Eye (tissue), 1 donor: ENCODE results near the gene ATP5MG.
"Not testable (repeated sequence)": the region's sequence is repeated elsewhere in the genome, so short reads cannot be mapped to it uniquely, and the experiment has no call there.

Experiments used
- DNase-seq: peaks from one replicate; pipeline ENCODE4 v3.0.0-alpha.2; 2015

ATP5MG gene, protein sequence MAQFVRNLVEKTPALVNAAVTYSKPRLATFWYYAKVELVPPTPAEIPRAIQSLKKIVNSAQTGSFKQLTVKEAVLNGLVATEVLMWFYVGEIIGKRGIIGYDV

DNA sequence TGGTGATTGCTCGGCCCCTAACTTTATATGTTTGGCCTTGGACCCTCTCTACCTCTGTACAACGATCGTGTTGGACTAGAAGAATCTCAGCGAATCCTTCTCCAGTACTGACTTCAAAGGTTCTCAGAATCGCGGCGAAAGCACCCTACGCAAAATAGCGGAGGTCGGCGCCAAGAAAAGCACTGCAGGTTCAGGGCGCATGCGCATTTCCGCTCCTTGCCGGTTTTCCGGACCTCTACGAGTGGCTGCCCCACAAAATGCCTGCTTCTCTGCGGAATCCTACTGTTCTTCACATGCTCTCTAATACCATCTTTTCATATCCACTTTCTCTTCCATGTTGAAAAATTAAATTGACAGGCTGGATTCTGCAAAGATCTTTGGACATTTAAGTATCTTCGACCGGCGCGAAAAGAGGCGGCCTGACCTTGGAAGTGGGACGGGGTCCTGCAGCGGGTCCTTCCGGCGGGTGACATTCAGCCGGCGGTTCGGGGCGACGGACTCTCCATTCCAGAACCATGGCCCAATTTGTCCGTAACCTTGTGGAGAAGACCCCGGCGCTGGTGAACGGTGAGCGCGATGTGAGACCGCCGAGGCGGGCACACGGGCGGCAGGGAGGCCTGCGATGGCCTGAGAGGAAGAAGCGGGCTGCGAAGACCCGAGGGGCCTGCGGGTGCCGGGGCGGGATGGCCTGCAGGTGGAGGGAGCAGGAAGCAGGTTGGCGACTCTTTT is at the start of gene ATP5MG:
ATP5MG (plus strand) TSS at position 456 of the 729 bp plus-strand sequence; CDS start at position 516, 60 bp downstream.
- peak; percentile 99 for DNase-seq

DNA sequence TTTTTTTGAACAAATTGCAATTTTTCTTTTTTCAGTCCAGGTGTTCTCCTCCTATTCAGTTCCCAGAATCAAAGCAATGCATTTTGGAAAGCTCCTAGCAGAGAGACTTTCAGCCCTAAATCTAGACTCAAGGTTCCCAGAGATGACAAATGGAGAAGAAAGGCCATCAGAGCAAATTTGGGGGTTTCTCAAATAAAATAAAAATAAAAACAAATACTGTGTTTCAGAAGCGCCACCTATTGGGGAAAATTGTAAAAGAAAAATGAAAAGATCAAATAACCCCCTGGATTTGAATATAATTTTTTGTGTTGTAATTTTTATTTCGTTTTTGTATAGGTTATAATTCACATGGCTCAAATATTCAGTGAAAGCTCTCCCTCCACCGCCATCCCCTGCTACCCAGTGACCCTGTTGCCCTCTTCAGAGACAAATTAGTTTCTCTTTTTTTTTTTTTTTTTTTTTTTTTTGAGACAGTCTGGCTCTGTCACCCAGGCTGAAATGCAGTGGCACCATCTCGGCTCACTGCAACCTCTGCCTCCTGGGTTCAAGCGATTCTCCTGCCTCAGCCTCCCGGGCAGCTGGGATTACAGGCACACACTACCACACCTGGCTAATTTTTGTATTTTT is 48.2 kb upstream of the ATP5MG start:
- DNase-seq: peak; percentile 65

DNA sequence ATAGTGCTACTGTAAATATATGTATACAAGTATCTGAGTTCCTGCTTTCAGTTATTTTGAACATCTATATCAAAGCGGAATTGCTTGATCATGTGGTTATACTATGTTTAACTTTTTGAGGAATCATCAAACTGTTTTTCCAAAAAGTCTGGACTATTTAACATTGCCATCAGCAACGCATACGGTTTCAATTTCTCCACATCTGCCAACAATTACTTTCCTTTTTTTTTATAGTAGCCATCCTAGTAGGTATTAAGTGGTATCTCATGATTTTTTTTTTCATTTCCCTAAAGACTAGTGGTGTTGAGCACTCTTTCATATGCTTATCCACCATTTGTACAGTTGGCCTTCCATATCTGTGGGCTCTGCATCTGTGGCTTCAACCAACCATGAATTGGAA is 43.3 kb upstream of the ATP5MG start:
- DNase-seq: peak; percentile 22

DNA sequence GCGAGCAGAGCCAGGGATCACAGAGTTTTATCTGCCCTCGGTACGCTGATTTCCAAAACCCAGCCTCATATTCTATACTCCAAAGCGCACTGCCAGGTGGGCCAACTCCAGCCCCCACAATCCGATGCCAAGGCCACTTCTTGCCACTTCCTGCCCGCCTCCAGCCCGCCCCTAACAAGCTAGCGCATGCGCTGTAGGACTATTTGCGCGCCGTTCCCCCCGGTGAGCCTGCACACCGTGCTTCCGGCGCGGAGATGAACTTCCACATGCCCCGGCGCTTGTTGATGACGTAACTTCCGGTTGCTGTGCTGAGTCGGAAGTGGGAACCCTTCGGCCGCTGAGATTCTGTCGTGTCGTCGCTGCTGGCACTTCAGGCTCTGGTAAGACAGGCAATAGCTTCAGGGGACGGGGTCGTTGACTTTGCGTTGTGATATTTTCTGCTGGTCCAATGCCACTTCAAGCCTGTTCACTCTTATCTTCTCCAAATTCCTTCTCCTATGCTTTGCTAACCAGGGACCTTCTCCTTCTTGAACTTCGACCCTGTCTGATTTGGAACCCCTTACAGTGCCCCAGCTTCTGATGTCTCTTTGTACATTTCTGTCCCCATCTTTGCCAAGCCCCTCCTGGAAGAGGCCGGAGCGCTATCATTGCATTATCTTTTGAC is 42.0 kb upstream of the ATP5MG start, which contains the start of gene UBE4A:
UBE4A (plus strand) TSS at position 306 of the 664 bp plus-strand sequence. CDS start 5,481 bp downstream, outside the sequence.
- peak; percentile 98 for DNase-seq

DNA sequence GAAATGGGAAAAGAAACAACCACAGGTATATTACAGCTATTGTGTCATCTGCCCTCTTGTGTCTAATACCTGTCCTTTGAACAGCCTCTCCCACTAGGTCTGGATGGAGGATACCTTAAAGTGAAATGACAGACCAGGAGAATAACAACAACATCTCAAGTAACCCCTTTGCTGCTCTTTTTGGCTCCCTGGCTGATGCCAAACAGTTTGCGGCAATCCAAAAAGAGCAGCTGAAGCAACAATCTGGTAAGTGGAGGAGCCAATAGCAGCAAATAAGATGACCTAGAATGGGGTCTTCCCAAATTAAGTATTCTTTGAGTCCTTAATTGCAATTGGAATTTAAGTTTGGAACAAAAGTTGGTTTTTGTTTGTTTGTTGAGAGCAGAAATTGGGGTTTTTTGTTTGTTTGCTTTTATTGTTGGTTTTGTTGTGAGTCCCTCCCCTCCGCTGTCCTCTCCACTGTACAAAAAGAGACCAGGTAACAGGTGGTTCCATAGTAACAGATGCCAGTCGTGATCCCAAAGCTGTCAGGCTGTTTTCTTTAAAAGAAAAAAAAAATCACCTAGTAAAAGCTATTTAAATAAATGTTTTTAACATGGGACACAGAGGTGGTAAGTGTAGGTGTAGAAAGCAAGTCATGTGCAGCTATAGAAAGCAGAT is 36.3 kb upstream of the ATP5MG start:
- no peak for DNase-seq

DNA sequence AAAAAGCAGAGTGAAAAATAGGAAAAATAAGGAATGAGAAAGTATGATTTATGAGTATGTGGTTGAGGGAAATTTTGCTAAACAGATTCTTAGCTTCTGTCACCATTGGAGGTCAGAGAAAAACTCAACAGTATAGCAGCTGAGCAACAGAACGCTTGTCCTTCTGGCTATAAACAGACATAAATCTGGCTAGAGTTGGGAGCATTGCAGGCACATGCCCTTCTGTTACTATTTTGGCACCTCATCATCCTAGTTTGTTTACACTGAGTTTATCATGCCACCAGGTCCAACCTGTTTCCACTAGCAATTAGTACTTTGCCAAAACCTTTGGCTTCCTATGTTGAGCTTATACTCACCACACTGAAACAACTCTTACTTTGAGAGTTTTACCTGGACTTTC is 35.1 kb upstream of the ATP5MG start:
- DNase-seq: no peak

DNA sequence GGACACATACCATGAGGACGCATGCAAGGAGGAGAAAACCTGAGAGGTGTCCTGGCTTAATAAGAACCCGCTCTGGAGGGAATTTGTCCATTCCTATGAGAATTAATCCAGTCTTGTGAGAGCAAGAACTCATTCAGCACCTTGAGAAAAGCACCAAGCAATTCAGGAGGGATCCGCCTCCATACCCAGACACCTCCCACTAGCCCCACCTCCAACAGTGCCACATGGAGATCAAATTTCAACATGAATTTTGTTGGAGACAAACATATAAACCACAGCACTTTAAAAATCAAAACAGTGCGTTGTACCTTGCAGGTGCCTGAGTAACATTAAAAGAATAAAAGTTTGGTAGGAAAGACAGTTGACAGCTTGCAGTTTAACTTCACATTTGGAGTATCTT is 30.6 kb upstream of the ATP5MG start:
- DNase-seq: no peak

DNA sequence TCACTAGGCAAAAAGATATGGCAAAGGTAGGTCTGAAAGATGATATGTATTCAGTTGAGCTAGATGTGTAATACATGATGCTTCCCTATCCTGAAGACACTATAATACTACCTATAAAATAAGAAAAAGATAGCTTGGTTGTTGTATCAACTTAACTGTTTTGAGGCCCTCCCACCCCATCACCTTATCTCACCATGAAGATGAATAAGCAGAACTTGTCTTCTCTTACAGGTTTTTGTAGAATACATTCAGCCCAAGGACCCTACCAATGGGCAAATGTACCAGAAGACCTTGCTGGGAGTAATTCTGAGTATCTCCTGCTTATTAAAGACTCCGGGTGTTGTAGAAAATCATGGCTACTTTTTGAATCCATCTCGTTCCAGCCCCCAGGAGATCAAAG is 28.1 kb upstream of the ATP5MG start:
- DNase-seq: no peak

DNA sequence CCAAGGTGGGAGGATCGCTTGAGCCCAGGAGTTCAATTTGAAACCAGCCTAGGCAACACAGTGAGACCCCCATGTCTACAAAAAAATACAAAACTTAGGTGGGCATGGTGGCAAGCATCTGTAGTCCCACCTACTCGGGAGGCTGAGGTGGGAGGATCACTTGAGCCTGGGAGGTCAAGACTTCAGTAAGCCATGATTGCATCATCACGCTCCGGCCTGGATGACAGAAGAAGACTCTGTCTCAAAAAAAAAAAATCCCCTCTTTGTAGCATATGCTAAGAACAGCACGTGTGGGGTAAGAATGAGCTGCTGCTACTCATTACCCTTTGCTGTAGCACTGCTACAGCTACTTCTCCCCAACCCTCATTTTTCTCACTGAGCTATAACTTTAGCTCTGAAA is 27.5 kb upstream of the ATP5MG start:
- DNase-seq: no peak

DNA sequence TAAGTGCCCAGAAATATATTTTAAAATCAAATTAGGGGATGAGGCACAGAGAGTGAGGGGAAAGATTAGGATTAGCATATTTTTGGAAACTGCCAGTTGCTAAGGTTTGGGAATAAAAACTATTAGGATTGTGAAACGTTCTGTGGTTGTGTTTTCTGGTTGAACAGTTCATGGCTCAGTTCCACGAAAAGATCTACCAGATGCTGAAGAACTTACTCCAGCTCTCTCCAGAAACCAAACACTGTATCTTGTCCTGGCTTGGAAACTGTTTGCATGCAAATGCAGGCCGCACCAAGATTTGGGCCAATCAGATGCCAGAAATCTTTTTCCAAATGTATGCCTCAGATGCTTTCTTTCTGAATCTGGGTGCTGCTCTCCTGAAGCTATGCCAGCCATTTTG is 26.7 kb upstream of the ATP5MG start:
- no peak for DNase-seq

DNA sequence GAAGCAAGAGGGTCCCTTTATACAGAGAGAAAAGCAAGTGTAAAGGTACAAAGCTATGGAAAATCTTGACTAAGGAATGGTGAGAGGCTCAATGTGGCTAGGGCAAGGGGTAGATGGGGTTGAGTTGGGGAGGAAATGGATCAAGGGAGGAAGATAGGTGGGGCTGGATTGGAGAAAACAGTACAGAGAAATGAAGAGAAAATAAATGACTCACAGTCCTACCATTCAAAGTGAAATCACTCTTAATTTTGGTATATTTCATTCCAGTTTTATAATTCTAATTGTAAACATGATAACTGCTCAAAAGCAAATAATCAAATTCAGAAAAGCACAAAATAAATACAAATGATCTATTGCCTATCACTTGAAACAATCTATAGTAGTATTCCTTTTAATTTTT is 25.4 kb upstream of the ATP5MG start:
- DNase-seq: no peak

DNA sequence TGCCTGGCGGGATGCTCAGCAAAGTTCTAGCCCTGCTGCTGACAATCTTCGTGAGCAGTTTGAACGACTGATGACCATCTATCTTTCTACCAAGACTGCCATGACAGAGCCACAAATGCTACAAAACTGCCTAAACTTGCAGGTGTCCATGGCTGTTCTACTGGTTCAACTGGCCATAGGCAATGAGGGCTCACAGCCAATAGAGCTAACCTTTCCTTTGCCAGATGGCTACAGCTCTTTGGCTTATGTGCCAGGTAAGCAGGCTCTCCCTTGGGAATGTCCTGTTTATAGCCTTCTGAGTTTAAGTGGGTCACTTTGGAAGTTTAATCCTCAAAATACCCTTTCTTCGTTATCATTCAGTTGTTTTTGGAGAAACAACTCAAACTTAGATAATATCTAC is 21.9 kb upstream of the ATP5MG start:
- DNase-seq: no peak

DNA sequence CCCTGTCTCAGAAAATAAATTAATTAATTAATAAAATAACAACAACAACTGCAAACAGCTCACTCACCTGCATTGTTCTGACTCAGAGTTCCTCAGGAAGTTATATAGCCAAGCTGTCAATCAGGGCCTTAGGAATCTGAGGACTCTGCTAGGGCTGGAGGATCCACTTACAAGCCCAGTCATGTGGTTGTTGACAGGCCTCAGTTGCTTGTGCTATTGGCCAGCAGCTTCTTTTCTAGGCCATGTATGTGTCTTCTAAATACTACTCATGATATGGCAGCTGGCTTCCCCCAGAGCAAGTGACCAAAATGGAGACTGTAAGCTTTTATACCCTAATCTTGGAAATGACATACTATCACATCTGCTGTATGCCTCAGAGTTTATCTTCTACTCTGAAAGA is 20.8 kb upstream of the ATP5MG start:
- no peak for DNase-seq

DNA sequence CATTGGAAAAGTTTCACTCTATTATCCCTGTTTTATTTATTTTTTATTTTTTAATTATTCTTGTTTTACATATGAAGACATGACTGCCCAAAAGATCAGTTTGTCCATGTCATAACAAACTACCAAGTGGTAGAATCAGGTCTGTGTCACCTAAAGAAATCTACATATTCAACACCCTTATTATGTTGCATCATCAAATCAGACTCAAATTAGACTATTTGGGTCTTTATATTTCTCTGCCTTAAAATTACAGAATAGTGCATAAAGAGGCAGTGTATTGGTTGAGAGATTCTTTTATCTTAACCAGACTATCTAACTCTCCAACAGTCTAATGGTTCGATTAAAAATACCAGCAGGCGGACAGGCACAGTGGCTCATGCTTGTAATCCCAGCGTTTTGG is 18.5 kb upstream of the ATP5MG start:
- no peak for DNase-seq

DNA sequence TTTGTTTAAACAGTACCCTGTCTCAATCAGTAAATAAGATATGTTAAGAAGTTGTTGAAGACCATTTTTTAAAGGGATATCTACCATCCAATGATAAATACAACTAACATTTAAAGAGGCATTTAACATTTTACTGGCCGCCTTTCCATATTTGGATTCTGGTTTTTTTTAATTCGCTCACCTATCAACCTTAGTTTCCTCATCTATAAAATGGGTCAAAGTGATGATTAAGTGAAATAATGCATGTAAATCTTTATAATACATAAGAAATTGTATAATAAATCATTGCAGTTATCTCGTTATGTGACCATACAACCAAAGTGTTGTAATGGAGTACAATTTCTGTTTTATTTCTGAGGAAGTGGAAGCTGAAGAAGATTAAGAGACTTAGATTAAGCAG is 17.7 kb upstream of the ATP5MG start:
- no peak for DNase-seq

DNA sequence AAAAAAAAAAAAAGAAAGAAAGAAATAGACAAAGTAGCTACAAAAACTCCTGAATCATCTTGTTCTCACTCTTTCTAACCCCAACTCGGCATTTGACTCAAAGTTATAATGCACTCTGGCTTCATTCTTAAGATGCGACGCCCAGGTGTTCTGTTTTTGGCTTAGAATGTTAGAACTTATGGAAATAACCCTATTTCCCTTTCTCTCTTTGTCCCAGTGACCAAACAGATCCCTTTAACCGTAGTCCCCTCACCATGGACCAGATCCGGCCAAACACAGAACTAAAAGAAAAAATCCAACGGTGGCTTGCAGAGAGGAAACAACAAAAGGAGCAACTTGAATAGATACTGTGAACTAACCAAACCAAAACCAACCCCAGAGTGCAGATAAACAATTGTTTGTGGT is 5.3 kb upstream of the ATP5MG start:
- no peak for DNase-seq

DNA sequence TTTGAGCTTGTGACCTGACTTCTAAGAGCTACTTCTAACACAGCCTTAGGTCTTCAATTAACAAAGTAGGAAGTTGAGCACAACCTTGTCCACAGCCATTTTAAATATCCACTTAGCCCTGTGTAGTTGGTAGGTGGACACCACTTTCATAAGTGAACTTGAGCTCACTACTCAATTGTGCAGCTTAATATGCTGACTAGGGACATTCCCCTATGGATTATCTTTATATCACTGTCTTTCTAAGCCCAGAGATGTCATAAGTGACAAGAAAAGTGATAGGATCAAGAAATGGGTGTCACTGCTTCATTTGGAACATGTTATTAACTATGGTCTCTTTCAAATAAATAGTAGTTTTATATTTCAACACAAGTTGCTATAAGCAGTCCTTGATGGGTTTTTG is 4.0 kb upstream of the ATP5MG start:
- no peak for DNase-seq

DNA sequence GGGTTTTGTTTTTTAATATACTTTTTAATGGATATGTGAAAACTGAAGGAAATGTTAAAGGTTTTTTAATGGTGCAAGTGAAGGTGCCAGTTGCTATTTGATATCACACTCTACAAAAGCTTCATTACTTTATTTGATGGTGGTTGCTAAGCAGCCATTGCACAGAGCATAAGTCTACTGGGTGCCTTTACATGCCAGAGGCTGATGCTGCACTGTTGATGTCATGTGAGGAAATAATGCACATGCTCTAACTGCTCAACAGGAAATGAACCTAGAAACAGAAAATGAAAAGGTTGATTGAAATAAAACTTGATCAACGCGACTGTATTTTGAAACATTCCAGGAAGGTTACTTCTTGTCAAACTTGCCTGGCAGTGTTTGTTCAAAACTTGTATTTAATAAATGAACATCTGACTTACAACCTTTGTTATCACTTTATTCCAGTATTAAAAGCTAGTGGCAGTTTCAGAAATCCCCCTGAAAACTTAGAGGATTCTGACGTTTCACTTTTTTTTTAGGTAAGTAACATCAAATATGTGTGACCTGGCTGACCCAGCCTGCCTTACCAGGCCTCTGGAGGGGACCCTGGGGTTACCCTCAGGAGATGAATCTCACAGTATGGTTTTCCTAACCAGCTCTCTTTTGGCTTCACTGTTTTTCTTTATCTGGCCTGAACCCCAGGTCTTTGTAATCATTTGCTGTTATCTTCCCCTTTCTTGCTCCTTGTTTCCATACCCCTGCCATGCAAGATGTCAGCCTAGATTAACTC is 2.4 kb upstream of the ATP5MG start:
- DNase-seq: no peak

DNA sequence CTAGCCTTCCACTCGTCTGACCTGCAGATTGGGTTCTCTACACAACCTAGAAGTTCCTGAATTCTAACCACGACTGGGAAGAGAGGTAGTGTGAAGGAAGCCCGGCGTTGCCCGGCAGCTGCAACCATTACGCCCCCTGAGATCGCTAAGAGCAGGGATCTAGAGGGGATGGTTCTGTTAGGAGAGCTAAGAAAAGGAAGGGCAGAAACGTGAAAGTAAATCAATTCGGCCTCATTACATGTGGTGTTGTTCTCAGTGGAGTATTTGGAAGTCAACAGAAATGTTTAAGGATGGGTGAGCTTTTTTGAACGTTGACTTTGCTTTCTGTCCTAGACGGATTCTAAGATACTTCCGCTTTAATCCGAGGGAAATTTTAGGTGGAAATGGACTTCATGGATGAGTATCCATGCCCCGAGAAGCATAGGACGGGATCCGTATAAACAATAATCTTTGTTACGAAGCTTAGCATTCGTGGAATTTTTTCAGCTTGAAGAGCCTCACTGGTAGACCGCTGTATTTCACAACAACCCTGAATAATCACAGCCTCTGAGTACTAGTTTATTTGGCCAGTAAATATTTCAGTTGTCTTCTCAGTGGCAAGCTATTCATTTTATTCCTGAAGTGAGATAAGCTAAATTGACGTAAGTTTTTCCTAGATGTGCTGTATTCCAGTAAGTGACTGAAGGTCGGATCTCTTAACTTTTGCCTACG is 629 bp downstream of the ATP5MG start:
- no peak for DNase-seq

DNA sequence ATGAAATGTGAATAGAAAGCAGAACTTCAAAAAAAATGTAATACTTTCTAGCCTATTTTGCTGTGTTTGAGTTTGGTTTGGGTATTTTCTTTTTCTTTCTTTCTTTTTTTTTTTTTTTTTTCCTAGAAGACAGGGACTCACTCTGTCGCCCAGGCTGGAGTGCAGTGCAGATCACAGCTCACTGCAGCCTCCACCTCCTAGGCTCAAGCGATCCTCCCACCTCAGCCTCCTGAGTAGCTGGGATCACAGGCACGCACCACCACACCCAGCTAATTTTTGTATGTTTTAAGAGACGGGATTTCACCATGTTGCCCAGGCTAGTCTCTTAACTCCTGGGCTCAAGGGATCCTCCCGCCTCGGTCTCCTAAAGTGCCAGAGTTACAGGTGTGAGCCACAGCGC is 1.2 kb downstream of the ATP5MG start:
- DNase-seq: not testable (repeated sequence)

DNA sequence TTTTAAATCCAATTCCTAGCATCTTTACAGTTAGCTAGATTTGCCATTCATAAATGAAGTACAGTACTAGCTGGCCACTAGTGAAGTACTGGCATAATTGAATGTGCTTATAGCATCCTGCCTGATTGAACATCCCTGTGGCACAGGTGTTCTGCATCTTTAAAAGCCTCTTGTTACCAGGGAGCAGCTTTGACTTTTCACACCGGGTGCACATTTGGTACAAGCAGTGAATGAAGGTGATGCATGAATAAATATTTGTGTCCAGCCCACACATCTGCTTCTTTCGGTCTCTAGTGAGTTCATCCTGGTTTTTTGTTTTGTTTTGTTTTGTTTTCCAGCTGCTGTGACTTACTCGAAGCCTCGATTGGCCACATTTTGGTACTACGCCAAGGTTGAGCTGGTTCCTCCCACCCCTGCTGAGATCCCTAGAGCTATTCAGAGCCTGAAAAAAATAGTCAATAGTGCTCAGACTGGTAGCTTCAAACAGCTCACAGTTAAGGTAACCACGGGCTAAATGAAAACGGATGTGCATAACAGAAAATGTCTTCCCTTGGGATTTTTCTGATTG is 5.3 kb downstream of the ATP5MG start:
- DNase-seq: peak; percentile 30
